ENCODE measurements around the gene TAS2R40.
"Not testable (repeated sequence)": the region's sequence is repeated elsewhere in the genome, so short reads cannot be mapped to it uniquely, and the experiment has no call there.

TAS2R40 gene

DNA sequence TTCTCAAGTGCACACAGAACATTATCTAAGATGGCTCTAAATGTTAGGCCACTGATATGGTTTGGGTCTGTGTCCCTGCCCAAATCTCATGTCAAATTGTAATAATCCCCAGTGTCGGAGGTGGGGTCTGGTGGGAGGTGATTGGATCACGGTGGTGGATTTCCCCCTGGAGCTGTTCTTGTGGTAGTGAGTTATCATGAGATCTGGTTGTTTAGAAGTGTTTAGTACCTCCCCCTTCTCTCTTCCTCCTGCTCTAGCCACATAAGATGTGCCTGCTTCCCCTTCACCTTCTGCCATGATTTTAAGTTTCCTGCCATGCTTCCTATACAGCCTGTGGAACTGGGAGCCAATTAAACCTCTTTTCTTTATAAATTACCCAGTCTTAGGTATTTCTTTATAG, 30.2 kb downstream of the TAS2R40 start:
- peak in 1 of 2 experiments; percentile 16 for DNase-seq

DNA sequence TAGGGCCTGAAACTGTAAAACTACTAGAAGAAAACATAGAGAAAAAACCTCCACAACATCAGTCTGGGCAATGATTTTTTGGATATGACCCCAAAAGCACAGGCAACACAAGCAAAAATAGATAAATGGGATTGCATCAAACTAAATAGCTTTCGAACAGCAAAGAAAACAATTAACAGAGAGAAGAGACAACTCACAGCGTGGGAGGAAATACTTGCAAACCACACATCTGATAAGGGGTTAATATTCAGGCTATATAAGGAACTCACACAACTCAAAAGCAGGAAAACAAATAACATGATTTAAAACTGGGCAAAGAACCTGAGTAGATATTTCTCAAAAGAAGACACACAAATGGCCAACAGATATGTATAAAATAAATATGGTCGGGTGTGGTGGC, 33.7 kb downstream of the TAS2R40 start:
- no peak for DNase-seq

DNA sequence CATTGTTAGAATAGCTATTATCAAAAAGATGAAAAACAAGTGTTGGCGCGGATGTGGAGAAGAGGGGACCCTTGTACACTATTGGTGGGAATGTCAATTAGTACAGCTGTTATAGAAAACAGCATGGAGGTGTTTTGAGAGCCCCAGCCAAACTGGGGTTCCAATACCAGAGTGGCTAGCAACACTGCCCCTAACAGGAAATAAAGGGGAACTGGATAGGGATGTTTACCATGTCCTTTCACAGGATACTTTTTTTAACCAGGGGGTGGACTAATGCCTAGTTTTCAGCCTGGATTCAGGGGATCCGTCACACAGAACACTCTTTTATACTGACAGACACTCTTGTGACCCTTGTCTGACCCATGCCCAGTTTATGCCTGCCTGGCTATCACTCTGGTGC, 34.5 kb downstream of the TAS2R40 start:
- peak; percentile 17 to 19 for DNase-seq

DNA sequence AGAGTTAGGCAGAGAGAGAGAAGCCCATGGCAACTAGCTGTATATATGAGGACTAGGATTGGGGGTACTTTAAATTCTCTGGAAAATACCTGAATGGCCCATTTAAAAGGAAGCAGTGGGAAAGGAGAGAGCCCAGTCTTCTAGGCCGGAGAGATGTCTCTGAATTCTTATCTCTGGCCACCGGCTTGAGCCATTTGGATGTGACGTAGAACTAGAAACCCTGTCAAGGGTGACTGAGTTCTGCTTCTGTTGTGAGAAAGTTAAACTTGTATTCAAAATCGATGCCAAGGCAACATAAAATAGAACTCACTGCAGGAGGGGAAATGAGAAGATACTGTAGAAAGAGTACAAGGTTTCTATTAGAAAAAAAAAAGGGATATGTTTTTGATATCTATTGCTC, 35.1 kb downstream of the TAS2R40 start:
- DNase-seq: no peak

DNA sequence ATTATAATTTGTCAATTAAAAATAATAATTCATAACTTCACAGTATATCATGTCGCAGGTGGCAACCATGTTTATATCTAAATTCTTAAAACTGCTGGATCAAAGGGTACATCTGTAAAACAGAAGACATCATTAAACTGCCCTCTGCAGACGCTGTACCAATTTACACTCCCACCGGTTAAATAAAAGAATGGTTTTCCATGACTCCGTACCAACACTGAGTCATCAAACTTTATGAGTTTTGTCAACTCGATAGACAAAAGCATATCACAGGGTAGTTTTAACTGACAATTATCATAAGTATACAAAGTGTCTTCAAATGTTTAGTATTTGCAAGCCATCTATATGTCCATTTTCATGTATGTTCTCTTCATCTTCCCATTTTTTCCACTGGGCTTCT, 35.7 kb downstream of the TAS2R40 start:
- DNase-seq: no peak

DNA sequence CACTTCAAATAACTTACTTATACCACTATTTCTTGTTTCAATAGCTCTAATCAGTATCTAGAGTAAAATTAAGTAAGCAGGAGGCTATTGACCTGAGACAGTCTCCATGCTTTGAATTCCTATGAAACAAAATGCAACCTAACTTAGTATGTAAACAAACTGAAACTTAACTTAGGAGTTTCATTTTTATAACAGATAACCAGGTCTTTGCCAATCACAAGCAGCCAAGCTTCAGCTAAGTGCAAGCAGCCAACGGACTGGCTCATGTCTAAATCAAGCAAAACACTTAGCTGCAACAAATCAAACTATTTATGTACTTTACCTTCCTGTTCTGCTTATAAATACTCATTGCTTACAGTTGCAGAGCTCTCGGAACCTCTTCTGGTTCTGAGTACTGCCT, 37.0 kb downstream of the TAS2R40 start:
- DNase-seq: no peak

DNA sequence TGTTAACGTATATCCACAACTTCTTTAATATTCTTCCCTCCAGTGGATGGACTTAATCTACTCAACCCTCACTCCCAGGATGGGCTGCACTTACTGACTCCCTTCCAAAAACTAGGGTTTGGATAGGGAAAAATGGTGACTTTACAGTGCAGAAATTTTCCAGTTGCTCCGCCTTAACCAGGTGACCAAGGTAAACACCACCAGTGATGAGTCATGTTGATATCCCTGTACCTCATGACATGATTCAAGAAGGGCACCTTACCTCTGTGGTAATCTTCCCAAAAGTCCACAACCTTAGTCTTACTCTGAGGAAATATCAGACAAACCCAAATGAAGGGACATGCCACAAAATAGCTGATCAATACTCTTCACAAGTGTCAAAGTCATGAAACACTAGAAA, 37.9 kb downstream of the TAS2R40 start:
- no peak for DNase-seq

DNA sequence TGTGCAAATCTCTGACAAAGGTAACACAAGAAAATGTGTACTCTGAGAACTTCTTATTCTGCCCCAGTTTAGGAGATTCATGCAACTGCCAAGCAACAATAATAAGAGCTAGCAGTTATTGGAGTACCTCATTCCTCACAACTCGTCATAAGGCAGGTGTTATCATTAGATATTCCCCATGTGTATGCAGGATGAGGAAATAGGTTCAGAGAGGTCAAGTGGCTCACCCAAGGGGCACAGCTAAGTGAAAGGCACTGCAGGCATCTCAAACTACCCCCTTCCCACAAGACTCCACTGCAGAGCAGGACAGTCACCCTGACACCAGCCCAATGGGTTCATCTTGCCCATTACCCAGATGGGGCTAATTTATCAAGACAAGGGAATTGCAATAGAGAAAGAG, 40.1 kb downstream of the TAS2R40 start:
- no peak for DNase-seq

DNA sequence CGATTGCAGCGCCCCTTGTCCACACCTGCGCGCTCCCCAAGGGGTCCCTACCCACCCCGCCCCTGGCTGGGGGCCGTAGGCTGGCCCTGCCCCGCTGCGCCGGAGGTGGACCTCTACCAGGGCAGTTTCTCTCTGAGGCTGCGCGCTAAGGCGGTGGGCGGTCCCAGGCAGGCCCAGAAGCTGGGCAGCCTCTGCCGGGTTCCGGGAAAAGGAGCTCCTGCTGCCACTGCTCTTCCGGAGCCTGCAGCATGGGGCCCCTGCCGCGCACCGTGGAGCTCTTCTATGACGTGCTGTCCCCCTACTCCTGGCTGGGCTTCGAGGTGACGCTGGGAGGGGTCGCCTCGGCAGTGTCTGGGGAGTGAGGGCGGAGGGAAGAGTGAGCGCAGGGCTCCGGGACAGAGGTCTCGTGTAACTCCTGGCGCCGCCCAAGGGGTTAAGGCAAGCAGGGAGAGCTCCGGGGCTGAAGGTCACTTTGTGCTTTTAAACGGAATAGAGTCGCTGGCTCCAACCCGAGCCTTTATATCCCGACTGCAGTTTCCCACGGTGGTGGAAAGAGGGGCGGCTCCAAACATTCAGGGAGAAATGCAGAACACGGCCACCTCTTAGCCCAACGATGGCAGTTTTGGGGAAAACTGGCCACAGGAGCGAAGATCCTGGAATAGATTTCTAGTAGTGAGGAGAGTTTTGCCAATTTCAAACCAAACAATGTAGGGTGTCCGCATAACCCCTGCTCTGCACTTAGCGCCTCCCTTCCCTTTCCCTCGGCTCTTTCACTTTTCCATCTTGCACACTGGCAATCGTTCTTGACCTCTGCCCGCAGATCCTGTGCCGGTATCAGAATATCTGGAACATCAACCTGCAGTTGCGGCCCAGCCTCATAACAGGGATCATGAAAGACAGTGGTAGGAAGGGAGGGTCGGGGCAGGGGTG, 41.7 kb downstream of the TAS2R40 start, which contains the start of gene GSTK1:
Gene GSTK1, plus strand, starts transcription at position 176 of the 930 bp plus-strand sequence. Its CDS starts 73 bp downstream, at position 249.
- DNase-seq: peak; percentile 71 to 72

DNA sequence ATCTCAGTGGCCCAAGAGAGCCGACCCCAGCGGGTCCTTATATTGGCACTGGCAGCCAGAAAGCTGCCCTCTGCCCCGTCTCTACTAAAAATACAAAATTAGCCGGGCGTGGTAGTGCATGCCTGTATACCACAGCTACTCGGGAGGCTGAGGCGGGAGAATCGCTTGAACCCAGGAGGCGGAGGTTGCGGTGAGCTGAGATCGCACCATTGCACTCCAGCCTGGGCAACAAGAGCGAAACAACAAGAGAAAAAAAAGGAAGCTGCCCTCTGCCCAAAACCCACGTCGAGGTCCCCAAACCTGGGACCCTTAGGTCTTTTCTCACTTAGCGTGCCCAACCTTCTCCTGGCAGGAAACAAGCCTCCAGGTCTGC, 42.3 kb downstream of the TAS2R40 start:
- not testable (repeated sequence) for DNase-seq

DNA sequence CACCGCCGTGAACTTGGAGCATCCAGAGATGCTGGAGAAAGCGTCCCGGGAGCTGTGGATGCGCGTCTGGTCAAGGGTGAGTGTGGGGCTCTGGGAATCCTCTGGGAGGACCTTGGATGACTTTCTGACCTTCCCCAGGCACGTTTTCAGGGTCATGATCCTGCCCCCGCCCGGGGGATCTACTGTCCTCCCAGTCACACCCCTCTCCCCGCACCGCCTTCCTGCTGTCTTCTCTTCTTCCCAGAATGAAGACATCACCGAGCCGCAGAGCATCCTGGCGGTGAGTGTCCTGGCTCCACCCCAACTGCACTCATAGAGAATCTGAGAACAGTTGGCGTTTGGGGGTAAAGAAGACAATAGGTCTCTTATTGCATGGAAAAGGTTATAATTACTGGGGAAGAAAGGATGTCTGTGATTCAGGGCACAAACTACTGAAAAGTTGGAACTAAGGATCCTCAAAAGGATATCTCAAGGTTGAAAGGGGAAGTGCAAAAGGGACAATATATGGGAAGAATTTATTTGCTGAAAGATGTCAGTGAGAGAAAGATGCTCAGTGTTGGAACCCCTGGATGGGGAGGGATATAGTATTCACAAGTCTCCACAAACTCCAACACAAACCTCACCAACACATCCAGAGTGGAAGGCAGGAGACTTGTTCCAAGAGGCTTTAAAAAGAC, 43.3 kb downstream of the TAS2R40 start:
- no peak for DNase-seq

DNA sequence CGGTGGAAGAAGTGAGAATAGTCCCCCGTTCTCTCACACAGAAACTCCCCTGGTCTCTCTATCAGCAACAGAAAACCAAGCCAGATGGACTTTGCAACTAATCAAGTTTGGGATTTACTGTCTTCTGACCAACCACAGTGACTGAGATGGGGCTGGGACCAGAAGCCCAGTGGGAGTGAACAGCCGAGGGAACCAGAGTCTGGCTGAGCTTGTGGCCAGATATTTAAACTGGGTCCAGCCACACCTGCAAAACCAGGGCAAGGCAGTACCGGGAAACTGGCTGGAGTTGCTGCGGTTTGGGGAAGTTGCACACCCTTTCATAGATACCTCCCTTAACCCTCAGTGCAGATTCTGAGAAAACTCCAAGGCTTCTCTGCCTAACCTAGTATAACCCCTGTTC, 47.4 kb downstream of the TAS2R40 start:
- peak; percentile 20 to 28 for DNase-seq

DNA sequence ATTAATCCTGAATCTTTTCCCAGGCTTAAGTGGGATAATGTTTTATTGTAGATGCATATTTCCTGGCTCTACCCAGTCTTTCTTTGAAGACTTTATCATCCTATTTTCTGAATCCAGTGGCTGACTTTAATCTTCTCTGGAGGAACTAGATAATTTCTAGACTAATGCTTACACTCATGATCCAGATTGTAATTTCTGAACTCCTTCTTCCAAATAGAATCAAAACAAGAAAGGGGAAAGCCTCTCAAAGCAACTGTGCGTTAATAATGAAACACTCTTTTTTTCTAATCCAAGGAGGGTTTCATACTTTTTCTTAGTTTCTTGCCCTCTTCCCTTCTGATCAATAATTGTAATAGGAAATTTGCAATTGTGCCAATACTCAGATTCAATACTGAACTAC, 49.4 kb downstream of the TAS2R40 start:
- DNase-seq: no peak

All from Kasumi-1 (cell line).